Neutrophil (primary cell): ENCODE data around the gene CKS2.
A peak's percentile ranks its signal among the peaks of the same experiment; 100 is the strongest.

Source experiments
- H3K27ac ChIP-seq: fragments of 200-600 bp; sonication (generic); 2 replicates; pipeline ENCODE4 v1.5.1; 2016; ENCODE audit warnings: mild to moderate bottlenecking, moderate library complexity
- H3K27me3 ChIP-seq: fragments of 200-600 bp; sonication (generic); 2 replicates; pipeline ENCODE4 v1.6.0; 2016; ENCODE audit warnings: mild to moderate bottlenecking
- H3K36me3 ChIP-seq: fragments of 200-600 bp; sonication (generic); 2 replicates; pipeline ENCODE4 v1.5.1; 2017
- H3K4me1 ChIP-seq, 2 experiments: fragments of 200-600 bp in 1 of 2; sonication (generic) in 1 of 2; 1 replicate in 1 of 2; 2 replicates in 1 of 2; pipeline versions ENCODE4 v1.5.1 to v1.6.1; 2013 to 2016; ENCODE audit warnings: low read depth in 1 of 2, low read length in 1 of 2, mild to moderate bottlenecking in 1 of 2, moderate library complexity in 1 of 2; ENCODE audit not compliant: control insufficient read depth in 1 of 2, insufficient read depth in 1 of 2
- H3K4me3 ChIP-seq, 2 experiments: fragments of 200-600 bp in 1 of 2; sonication (generic) in 1 of 2; 1 replicate in 1 of 2; 2 replicates in 1 of 2; pipeline ENCODE4 v1.5.1; 2013 to 2016; ENCODE audit warnings: low read depth in 1 of 2, low read length in 1 of 2, mild to moderate bottlenecking in 1 of 2, moderate library complexity in 1 of 2
- H3K9me3 ChIP-seq: fragments of 200-600 bp; sonication (generic); 2 replicates; pipeline ENCODE4 v1.5.1; 2016
- TF ChIP-seq, protein P1 (sequence below): fragments of 200-600 bp; sonication (generic); IDR thresholded peaks from 2 replicates; pipeline ENCODE4 v1.5.1; 2016; ENCODE audit warnings: antibody characterized with exemption

CKS2 gene

GRCh38 chr9:89360465-89360864, 49.5 kb downstream of the CKS2 start:
- Histone ChIP-seq H3K36me3 (peaks cover 98% of the 10 kb centered on the region), H3K27me3 (no peaks in the 10 kb centered on the region), H3K27ac (peak overlapping the region; percentile 58), H3K9me3 (no peaks in the 10 kb centered on the region), H3K4me1 (peaks cover 0 to 4% of the 10 kb centered on the region in 2 experiments), H3K4me3 (no peak overlapping the region)
- TF ChIP-seq, protein P1, sequence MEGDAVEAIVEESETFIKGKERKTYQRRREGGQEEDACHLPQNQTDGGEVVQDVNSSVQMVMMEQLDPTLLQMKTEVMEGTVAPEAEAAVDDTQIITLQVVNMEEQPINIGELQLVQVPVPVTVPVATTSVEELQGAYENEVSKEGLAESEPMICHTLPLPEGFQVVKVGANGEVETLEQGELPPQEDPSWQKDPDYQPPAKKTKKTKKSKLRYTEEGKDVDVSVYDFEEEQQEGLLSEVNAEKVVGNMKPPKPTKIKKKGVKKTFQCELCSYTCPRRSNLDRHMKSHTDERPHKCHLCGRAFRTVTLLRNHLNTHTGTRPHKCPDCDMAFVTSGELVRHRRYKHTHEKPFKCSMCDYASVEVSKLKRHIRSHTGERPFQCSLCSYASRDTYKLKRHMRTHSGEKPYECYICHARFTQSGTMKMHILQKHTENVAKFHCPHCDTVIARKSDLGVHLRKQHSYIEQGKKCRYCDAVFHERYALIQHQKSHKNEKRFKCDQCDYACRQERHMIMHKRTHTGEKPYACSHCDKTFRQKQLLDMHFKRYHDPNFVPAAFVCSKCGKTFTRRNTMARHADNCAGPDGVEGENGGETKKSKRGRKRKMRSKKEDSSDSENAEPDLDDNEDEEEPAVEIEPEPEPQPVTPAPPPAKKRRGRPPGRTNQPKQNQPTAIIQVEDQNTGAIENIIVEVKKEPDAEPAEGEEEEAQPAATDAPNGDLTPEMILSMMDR = no peak

- H3K36me3 ChIP-seq = peaks cover 100% of the 10 kb centered on the region
- TF ChIP-seq, protein P1 = no peak
Observed at GRCh38 chr9:89361031-89361430, 50.0 kb downstream of the CKS2 start.

GRCh38 chr9:89361816-89362646, 51.0 kb downstream of the CKS2 start:
- TF ChIP-seq, protein P1 = no peak
- Histone ChIP-seq H3K4me3 (no peak overlapping the region), H3K9me3 (no peaks in the 10 kb centered on the region), H3K27ac (peak overlapping the region; percentile 25), H3K36me3 (peaks cover 99% of the 10 kb centered on the region), H3K27me3 (no peaks in the 10 kb centered on the region), H3K4me1 (peaks cover 0 to 4% of the 10 kb centered on the region in 2 experiments)

More at GRCh38 chr9:89361031-89361430, 50.0 kb downstream of the CKS2 start:
- Histone ChIP-seq H3K27me3 (no peaks in the 10 kb centered on the region), H3K27ac (peak overlapping the region; percentile 58), H3K4me3 (no peak overlapping the region), H3K4me1 (peaks cover 0 to 4% of the 10 kb centered on the region in 2 experiments), H3K9me3 (no peaks in the 10 kb centered on the region)

GRCh38 chr9:89362647-89363310, 51.8 kb downstream of the CKS2 start:
- Histone ChIP-seq H3K4me3 (no peak overlapping the region), H3K36me3 (peaks cover 93% of the 10 kb centered on the region), H3K27ac (no peak overlapping the region)

GRCh38 chr9:89363311-89363670, 52.3 kb downstream of the CKS2 start:
- TF ChIP-seq, protein P1 = no peak
- H3K27ac ChIP-seq = no peak overlapping the region

More at GRCh38 chr9:89362647-89363310, 51.8 kb downstream of the CKS2 start:
- TF ChIP-seq, protein P1 = no peak
- H3K27me3 ChIP-seq = no peaks in the 10 kb centered on the region
- peaks cover 0 to 4% of the 10 kb centered on the region in 2 experiments for H3K4me1 ChIP-seq
- H3K9me3 ChIP-seq = no peaks in the 10 kb centered on the region

More at GRCh38 chr9:89363311-89363670, 52.3 kb downstream of the CKS2 start:
- Histone ChIP-seq H3K9me3 (no peaks in the 10 kb centered on the region), H3K4me1 (peaks cover 0 to 4% of the 10 kb centered on the region in 2 experiments), H3K27me3 (no peaks in the 10 kb centered on the region), H3K36me3 (peaks cover 92% of the 10 kb centered on the region), H3K4me3 (no peak overlapping the region)
